Heart left ventricle (tissue), 16 donors: Measurements from ENCODE around the gene ST3GAL5. TPM values are rescaled to one million over a fixed set of nuclear protein-coding genes. Genes with fewer than 3 reads are reported as not detected.

Experiments used
- ATAC-seq, 4 donors: fragments of 200-7000 bp; cut with Tn5 transposase; one replicate each; pipeline ENCODE4 v1.9.1; 2020 to 2022; ENCODE audit warnings: moderate library complexity in 4 of 4, mild to moderate bottlenecking in 3 of 4, moderate number of reproducible peaks in 1 of 4
- DNase-seq, 5 donors: peaks; one replicate each; pipeline ENCODE4 v3.0.0-alpha.2; 2020
- H3K27ac ChIP-seq, 12 donors: fragments of 200-600 bp; sonication (generic) in 4 of 12; one replicate each; pipeline versions ENCODE4 v1.5.0 to v1.8.0; 2016 to 2022; ENCODE audit warnings: mild to moderate bottlenecking in 2 of 12
- H3K27me3 ChIP-seq, 9 donors: fragments of 200-600 bp; sonication (generic) in 2 of 9; one replicate each; pipeline versions ENCODE4 v1.5.1 to v1.8.0; 2016 to 2022; ENCODE audit warnings: mild to moderate bottlenecking in 3 of 9
- H3K36me3 ChIP-seq, 9 donors: fragments of 200-600 bp; sonication (generic) in 2 of 9; one replicate each; pipeline versions ENCODE4 v1.5.0 to v1.8.0; 2018 to 2022; ENCODE audit warnings: mild to moderate bottlenecking in 2 of 9
- H3K4me1 ChIP-seq, 12 donors: fragments of 200-600 bp; sonication (generic) in 4 of 12; one replicate each; pipeline versions ENCODE4 v1.5.0 to v1.8.0; 2016 to 2022; ENCODE audit warnings: mild to moderate bottlenecking in 3 of 12
- H3K4me3 ChIP-seq, 12 donors: fragments of 200-600 bp; sonication (generic) in 4 of 12; one replicate each; pipeline versions ENCODE4 v1.5.0 to v1.8.0; 2017 to 2022; ENCODE audit warnings: mild to moderate bottlenecking in 9 of 12, moderate library complexity in 4 of 12
- H3K9me3 ChIP-seq, 12 donors: fragments of 200-600 bp; sonication (generic) in 4 of 12; one replicate each; pipeline versions ENCODE4 v1.5.0 to v1.8.0; 2016 to 2022; ENCODE audit warnings: mild to moderate bottlenecking in 1 of 12
- CTCF ChIP-seq, 12 donors: fragments of 200-600 bp; sonication (generic) in 4 of 12; IDR thresholded peaks; one replicate each; pipeline versions ENCODE4 v1.5.0 to v1.8.0; 2018 to 2022; ENCODE audit warnings: antibody characterized with exemption in 12 of 12, mild to moderate bottlenecking in 5 of 12
- POLR2A ChIP-seq, 2 donors: fragments of 450-650 bp; IDR thresholded peaks; one replicate each; pipeline ENCODE4 v1.6.1; 2017; ENCODE audit warnings: antibody characterized with exemption in 2 of 2, mild to moderate bottlenecking in 2 of 2, moderate library complexity in 2 of 2
- WGBS, 4 donors: extraction: QIAGEN DNeasy Blood & Tissue Kit in 2 of 4; methylation state at CpG; one replicate each; pipeline versions ENCODE4 v1.1.5 to v1.1.7; 2013 to 2018; 5-methylcytosine and 5-hydroxymethylcytosine counted together
- intact Hi-C, 10 donors: fragments of 100-400 bp; cut with DNase I; formaldehyde crosslinking; loops; one replicate each; pipeline versions ENCODE4 v1.11.1 to v1.14.2; 2022
- polyA plus RNA-seq, 2 donors: library from polyadenylated mRNA; stranded (reverse); fragments of 200-250 nt; gene quantifications; one replicate each; pipeline ENCODE4 v1.2.3, GENCODE V29; 2013
- total RNA-seq, 9 donors: library from RNA; depleted of rRNA in 2 of 9; stranded (reverse); fragments of >200 nt in 2 of 9; fragmentation: NEBNext Ultra II Directional in 3 of 9; extraction: Animal tissue kit (Norgen Biotek cat#: 25700) in 3 of 9; gene quantifications; one replicate each; pipeline versions ENCODE4 v1.1.0 to v1.2.4, GENCODE V29; 2016 to 2023
- donor health status: ischemic (EF 13 %, LVEDD 7.1; RV severe dilation, severe dysfunction).
- donor health status: healthy with polysubstance abuse.
- donor health status: DM: no; HTN: yes; CAD: no.
- donor health status: DM: no; HTN: no; CAD: no.
- donor health status: ischemic (EF 25% LVEDD 6.9; RV normal size, moderate dysfunction).
- donor health status: ischemic (EF 25% LVEDD 5.7; RV mildly dilated, moderate dysfunction).
- donor health status: healthy.
- donor health status: DM: yes; HTN: yes; CAD: no.
- donor health status: ischemic (EF 35%, LVEDD 5.7; RV mildly dilated, moderate dysfunction).
- donor health status: nonischemic (EF 11% LVEDD 7.7; RV severe dilation, severe dysfunction).
- donor health status: DM: yes; HTN: yes; CAD: no.
- donor health status: PGD.
- donor health status: ischemic (EF 29% LVEDD 5.4; RV normal size, mild dysfunction).
- donor health status: nonischemic (EF 23%, LVEDD 6.1; RV moderate dilation, normal function).

The ST3GAL5 gene
- total and polyA plus RNA-seq, 11 donors: 2.0 to 21.1 (median 4.0) TPM

DNA sequence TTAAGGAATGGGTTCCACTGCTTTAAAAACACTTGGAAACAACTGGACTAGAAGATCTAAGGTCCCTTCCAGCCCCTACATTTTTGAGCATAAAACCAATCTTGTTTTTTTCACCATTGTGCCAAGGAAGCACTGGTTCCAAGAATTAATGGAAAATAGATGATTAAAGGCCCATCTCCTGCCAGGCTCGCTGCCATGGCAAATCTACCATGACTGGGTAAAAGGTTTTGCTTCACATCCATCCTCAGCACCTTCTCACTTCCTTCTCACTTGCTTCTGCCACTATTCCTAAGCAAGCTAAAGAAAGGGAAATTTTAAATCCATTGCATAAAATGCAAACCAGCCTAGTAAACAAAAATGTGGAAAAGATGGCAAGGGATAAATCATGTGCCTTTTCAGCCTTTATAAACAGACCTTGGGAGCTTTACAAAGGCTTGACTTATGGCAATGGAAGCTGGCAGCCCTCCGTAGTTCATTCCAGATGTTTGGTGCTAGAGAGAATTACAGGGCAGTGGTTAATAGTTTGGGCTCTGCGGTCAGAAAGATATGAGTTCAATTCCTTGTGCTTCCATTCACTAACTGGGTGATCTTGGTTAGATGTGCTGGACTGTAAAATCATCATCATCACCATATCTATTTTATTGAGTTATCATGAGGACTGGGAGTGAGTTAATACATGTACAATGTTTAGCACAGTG is 27.0 kb upstream of the ST3GAL5 start:
- intact Hi-C loops: no loop called here
- Histone ChIP-seq H3K4me3 (no peak overlapping the region), H3K36me3 (no peaks in the 10 kb centered on the region), H3K27me3 (peaks cover 0 to 5% (median 0%) of the 10 kb centered on the region in 9 donors), H3K9me3 (no peaks in the 10 kb centered on the region), H3K4me1 (peaks cover 0 to 6% (median under 1%) of the 10 kb centered on the region in 12 donors), H3K27ac (no peak overlapping the region)
- 90 to 98% (median 94%) methylated on average over 3 of the region's 3 CpGs for WGBS, 4 donors
- TF ChIP-seq POLR2A (IDR thresholded peaks at IDR 0.05) (no peak), CTCF (IDR thresholded peaks at IDR 0.05) (no peak)
- DNase-seq (no peak), ATAC-seq (no peak)

DNA sequence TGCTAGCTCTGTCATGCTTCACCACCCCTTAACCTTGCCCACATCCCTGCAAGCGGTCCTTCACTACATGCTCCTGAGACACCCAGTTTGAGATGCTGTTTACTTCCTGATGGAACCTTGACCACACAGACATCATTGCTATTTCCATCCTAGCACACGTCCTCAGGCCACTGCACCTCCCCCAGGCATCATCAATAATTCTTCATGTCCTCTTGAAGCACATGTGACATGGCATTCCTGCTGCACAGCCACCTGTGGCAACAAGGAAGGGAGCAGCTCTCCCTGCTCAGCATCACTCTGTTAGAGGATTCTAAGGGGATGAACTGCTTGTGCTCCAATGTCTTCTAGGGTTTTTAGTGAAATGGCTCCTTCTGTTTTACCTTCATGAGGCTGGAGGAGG is 26.1 kb upstream of the ST3GAL5 start:
- peaks cover 0 to 8% (median 0%) of the 10 kb centered on the region in 12 donors for H3K4me1 ChIP-seq
- ATAC-seq (no peak), DNase-seq (no peak)
- H3K27ac ChIP-seq: no peak overlapping the region
- no peak for TF ChIP-seq CTCF (IDR thresholded peaks at IDR 0.05)
- TF ChIP-seq POLR2A (IDR thresholded peaks at IDR 0.05): no peak
- intact Hi-C loops: no loop called here
- H3K36me3 ChIP-seq: no peaks in the 10 kb centered on the region
- 47 to 80% (median 58%) methylated on average over 2 of the region's 2 CpGs for WGBS, 4 donors
- no peaks in the 10 kb centered on the region for H3K9me3 ChIP-seq
- peaks cover 0 to 5% (median 0%) of the 10 kb centered on the region in 9 donors for H3K27me3 ChIP-seq
- H3K4me3 ChIP-seq: no peak overlapping the region

DNA sequence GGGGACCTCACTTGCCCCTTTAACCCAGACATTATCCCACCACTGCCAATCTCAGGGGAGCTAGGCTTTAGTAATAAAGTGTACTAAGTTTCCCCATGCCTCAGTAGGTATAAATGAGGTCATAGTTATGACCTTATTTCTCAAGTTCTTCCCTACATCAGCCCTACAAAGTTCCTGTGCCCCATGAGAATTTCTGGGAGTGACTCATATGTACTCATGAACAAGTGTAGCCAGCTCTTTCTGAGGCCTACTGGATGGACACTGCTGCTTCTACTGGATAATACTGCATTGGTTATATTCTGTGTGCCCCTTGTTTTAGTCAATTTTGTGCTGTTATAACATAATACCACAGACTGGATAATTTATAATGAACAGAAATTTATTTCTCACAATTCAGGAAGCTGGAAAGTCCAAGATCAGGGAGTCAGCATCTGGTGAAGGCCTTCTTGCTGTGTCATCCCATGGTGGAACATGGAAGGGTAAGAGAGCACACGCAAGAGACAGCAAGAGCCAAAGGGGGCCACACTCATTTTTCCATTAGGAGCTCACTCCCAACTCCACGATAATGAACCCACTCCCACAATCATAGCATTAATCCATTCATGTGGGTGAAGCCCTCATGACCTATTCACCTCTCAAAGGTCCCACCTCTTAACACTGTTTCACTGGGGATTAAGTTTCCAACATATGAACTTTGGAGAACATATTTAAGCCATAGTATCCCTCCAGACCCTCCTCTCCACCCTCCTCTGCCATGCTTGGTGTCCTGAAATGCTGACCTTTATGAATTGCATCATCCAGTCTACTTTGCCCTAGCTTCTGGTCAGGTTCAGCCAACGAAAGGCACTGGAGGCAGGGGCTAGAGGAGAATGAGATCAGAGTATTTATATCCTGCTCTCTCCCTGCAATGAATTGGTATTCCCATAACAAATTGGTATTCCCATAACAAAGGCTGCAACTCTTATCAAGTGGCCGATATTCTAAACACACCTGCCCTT is 25.4 kb upstream of the ST3GAL5 start:
- WGBS, 4 donors: 73 to 83% (median 79%) methylated on average over 4 of the region's 4 CpGs
- Histone ChIP-seq H3K27ac (peak overlapping the region in 2 of 12 donors; percentile 26 to 30), H3K27me3 (peaks cover 0 to 5% (median 0%) of the 10 kb centered on the region in 9 donors), H3K36me3 (no peaks in the 10 kb centered on the region), H3K4me1 (peaks cover 0 to 8% (median 0%) of the 10 kb centered on the region in 12 donors), H3K4me3 (no peak overlapping the region), H3K9me3 (no peaks in the 10 kb centered on the region)
- DNase-seq: no peak
- intact Hi-C loops: no loop called here
- TF ChIP-seq CTCF (IDR thresholded peaks at IDR 0.05) (no peak), POLR2A (IDR thresholded peaks at IDR 0.05) (no peak)
- ATAC-seq: peak; percentile 18 to 88 (median 58)
